ENCODE measurements around the gene STXBP6. TPM values are rescaled to one million over a fixed set of nuclear protein-coding genes. Genes with fewer than 3 reads are reported as not detected.

Gene STXBP6
- total and polyA plus RNA-seq, 2 donors (not counting 3 experiments of a cell fraction or from before 2014, with no cell fraction given), result 0.06 TPM; not detected in 1

GRCh38 chr14:25092258-25092740 lies 42.4 kb upstream of the STXBP6 start:
- intact Hi-C loops (cut with micrococcal nuclease), result no loop called here
- Histone ChIP-seq H3K27me3 (ENCODE audit: control insufficient read depth in 2 of 2, insufficient read depth in 2 of 2, low read length in 2 of 2) (no peaks in the 10 kb centered on the region), H3K9ac (replicated peaks; ENCODE audit: extremely low read depth, insufficient read depth, low read length) (no peak overlapping the region), H3K9me3 (replicated peaks; ENCODE audit: control insufficient read depth, insufficient read depth, low read length) (no peaks in the 10 kb centered on the region), H3K27ac (ENCODE audit: insufficient read depth, low read depth, low read length) (no peak overlapping the region), H3K4me2 (ENCODE audit: insufficient read depth, low read length) (no peak overlapping the region), H2AFZ (ENCODE audit: low read depth, low read length) (no peak overlapping the region), H3K4me1 (ENCODE audit: control insufficient read depth, extremely low read depth, insufficient read depth, low read length) (no peaks in the 10 kb centered on the region), H3K4me3 (replicated peaks in 1 of 3; ENCODE audit: insufficient read depth in 1 of 3, low read depth in 1 of 3, low read length in 3 of 3) (no peak overlapping the region), H3K79me2 (ENCODE audit: control insufficient read depth, insufficient read depth, low read length) (no peaks in the 10 kb centered on the region), H3K36me3 (ENCODE audit: control insufficient read depth in 2 of 2, extremely low read depth in 1 of 2, insufficient read depth in 2 of 2, low read length in 2 of 2) (no peaks in the 10 kb centered on the region), H4K20me1 (replicated peaks; ENCODE audit: control insufficient read depth, extremely low read depth, insufficient read depth, low read length) (no peaks in the 10 kb centered on the region), H3K9me1 (replicated peaks; ENCODE audit: control insufficient read depth, extremely low read depth, insufficient read depth, low read length) (no peaks in the 10 kb centered on the region)
- ChIA-PET POLR2A (no interaction called here), CTCF (no interaction called here)
- no peak for DNase-seq (ENCODE audit: low read depth, low spot score)
- FAIRE-seq, result no peak
- dilution Hi-C loops (cut with MboI; ENCODE audit: extremely low pct_ligation_motif_present, low sequenced_read_pairs), result no loop called here
- no peak for TF ChIP-seq EZH2 (IDR thresholded peaks at IDR 0.05; ENCODE audit: borderline replicate concordance, low read depth, low read length, severe bottlenecking)
- TF ChIP-seq FOS (IDR thresholded peaks at IDR 0.05; ENCODE audit: borderline replicate concordance, insufficient read depth, low read length), result no peak
- TF ChIP-seq MYC (IDR thresholded peaks at IDR 0.05; ENCODE audit: low read depth, low read length), result no peak
- TF ChIP-seq GATA2 (IDR thresholded peaks at IDR 0.05; ENCODE audit: insufficient read depth, insufficient read length, low read depth, low read length), result no peak
- TF ChIP-seq JUN (IDR thresholded peaks at IDR 0.05; ENCODE audit: borderline replicate concordance, insufficient read depth, insufficient read length, low read depth), result no peak
- TF ChIP-seq, protein P1, sequence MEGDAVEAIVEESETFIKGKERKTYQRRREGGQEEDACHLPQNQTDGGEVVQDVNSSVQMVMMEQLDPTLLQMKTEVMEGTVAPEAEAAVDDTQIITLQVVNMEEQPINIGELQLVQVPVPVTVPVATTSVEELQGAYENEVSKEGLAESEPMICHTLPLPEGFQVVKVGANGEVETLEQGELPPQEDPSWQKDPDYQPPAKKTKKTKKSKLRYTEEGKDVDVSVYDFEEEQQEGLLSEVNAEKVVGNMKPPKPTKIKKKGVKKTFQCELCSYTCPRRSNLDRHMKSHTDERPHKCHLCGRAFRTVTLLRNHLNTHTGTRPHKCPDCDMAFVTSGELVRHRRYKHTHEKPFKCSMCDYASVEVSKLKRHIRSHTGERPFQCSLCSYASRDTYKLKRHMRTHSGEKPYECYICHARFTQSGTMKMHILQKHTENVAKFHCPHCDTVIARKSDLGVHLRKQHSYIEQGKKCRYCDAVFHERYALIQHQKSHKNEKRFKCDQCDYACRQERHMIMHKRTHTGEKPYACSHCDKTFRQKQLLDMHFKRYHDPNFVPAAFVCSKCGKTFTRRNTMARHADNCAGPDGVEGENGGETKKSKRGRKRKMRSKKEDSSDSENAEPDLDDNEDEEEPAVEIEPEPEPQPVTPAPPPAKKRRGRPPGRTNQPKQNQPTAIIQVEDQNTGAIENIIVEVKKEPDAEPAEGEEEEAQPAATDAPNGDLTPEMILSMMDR (IDR thresholded peaks at IDR 0.05; ENCODE audit: extremely low read depth in 1 of 2, insufficient read depth in 1 of 2, low read depth in 1 of 2, low read length in 2 of 2), result no peak
- no peak for TF ChIP-seq POLR2A (IDR thresholded peaks at IDR 0.05; ENCODE audit: low read depth, low read length)
- TF ChIP-seq POLR2AphosphoS5 (IDR thresholded peaks at IDR 0.05; ENCODE audit: insufficient read depth, low read depth, low read length), result no peak
- no peak for TF ChIP-seq MAX (IDR thresholded peaks at IDR 0.05; ENCODE audit: insufficient read depth, insufficient read length)
- BruUV-seq (replicated peaks), result no TSS peak

Data from endothelial cell of umbilical vein (primary cell).